Measurements from ENCODE around the gene AEN.

The AEN gene

GRCh38 chr15:88658972-88659931 is 38.1 kb downstream of the AEN start:
- no peak for TF ChIP-seq CTCF (conservative IDR thresholded peaks at IDR 0.05)
- H3K27ac ChIP-seq, result no peak overlapping the region

DNA sequence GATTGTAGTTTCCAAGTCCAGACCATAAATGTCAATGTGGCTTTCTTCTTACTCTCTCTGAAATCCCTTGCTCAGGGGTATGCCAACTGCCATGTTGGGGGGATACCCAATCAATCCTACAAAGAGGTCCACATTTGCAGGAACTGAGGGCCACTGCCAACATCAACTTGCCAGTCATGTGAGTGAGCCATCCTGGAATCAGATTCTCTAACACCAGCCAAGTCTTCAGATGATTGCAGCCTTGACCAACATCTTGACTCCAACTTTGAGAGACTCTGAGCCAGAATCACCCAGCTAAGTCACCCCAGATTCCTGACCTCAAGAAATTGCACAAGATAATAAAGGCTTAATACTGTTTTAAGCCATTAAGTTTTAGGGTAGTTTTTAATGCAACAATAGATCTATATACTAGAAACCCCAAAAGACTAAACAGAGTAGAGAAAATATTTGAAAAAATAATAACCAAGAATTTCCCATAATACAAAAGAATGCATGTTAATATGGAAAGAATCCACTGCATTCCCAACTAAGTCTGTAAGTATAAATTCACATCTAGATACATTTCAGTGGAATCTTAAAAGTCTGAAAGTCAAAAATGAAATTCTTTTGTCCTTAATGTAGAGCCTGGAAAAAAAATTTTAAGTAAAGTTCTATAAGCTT is 40.0 kb downstream of the AEN start:
- TF ChIP-seq CTCF (conservative IDR thresholded peaks at IDR 0.05), result no peak
- H3K27ac ChIP-seq, result no peak overlapping the region

DNA sequence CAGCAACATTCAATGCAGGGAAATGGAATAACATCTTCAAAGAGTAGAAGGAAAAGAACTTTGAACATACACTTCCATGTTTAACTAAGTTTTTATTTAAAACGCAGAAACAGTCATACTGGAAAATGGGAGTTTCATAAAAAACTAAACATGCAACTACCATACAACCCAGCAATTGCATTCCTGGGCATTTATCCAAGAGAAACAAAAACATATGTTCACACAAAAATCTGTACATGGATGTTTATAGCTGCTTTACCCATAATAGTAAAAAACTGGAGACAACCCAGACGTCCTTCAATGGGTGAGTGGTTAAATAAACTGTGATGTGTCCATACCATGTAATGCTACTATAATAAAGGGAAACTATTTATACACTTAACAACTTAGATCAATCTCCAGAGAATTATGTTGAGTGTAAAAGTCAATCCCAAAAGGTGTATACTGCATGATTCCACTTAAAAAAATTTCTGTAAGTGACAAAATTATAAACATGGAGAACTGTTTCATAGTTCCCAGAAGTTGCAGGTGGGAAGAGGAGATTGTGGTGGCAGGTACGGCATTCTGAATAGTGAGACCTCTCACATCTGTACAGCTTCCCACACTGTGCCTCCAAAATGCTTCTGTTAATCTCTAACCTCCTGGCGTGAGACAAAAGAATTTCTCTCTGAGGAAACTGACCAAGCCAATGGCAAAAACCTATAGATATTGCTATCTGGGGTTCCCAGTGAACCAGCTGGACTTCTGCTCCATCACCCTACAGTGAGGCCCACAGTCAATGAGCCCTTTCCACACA is 40.8 kb downstream of the AEN start:
- TF ChIP-seq CTCF (conservative IDR thresholded peaks at IDR 0.05), result no peak
- no peak overlapping the region for H3K27ac ChIP-seq

GRCh38 chr15:88663141-88663621 is 42.0 kb downstream of the AEN start:
- no peak overlapping the region for H3K27ac ChIP-seq
- no peak for TF ChIP-seq CTCF (conservative IDR thresholded peaks at IDR 0.05)

DNA sequence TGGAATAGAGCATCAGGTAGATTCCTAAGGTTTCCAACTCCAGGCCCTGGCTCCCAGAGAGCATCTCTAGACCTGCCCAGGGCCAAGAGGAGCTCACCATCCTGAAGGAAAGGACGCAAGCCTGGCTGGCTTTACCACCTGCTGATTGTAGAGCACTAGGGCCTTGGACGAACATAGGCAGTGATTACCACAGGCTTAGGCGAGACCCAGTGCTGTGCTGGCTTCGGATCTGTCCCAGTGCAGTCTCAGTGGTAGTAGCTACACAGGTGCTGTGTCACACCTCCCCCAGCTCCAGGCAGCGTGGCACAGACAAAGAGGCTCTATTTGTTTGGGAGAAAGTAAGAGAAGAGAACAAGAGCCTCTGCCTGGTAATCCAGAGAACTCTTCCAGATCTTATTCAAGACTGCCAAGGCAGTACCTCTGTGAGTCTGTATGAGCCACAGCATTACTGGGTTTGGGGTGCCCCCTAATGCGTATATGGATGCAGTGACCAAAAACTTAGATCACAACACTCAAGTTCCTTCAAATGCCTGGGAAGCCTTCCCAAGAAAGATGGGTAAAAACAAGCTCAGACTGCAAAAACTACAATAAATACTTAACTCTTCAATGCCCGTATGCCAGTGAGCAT is 43.1 kb downstream of the AEN start:
- no peak for TF ChIP-seq CTCF (conservative IDR thresholded peaks at IDR 0.05)
- H3K27ac ChIP-seq, result no peak overlapping the region

DNA sequence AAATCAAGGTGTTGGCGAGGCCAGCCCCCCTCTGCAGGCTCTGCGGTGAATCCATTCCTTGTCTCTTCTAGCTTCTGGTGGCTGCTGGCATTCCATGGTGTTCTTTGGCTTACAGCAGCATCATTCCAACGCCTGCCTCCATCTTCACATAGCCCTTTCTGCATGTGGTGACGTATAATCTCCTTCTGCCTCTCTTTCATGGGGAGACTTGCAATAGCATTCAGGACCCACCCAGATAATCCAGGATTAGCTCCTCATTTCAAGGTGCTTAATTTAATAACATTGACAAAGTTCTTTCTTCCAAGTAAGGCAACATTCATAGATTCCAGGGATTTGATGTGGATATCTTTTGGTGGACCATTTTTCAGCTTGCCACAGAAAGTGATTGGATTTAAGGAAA is 53.5 kb downstream of the AEN start:
- no peak for TF ChIP-seq CTCF (conservative IDR thresholded peaks at IDR 0.05)
- no peak overlapping the region for H3K27ac ChIP-seq

All from VCaP (cell line).